Esophagus muscularis mucosa (tissue), 3 donors: ENCODE data around the gene CFAP99.

Source experiments
- CTCF ChIP-seq, 3 experiments: fragments of 200-600 bp in 2 of 3; fragments of 450-650 bp in 1 of 3; sonication (generic) in 2 of 3; IDR thresholded peaks; one replicate each; pipeline ENCODE4 v1.5.1; 2017 to 2019; ENCODE audit warnings: antibody characterized with exemption in 3 of 3, mild to moderate bottlenecking in 2 of 3, moderate library complexity in 1 of 3
- POLR2AphosphoS5 ChIP-seq, 2 donors: sonication (generic); formaldehyde crosslinking; IDR thresholded peaks; one replicate each; pipeline ENCODE4 v1.6.1; 2017; ENCODE audit warnings: antibody characterized with exemption in 2 of 2

- no peak for TF ChIP-seq CTCF (IDR thresholded peaks at IDR 0.05)
- no peak for TF ChIP-seq POLR2AphosphoS5 (IDR thresholded peaks at IDR 0.05)
Measured at GRCh38 chr4:2442175-2442993, 23.6 kb downstream of the CFAP99 start.
